ENCODE data around the gene GDPD5. TPM values are rescaled to one million over a fixed set of nuclear protein-coding genes. Genes with fewer than 3 reads are reported as not detected.

GDPD5 gene
- total and polyA plus RNA-seq, 10 of the 15 experiments (the other 5 are each of a cell fraction or from before 2014, with no cell fraction given): 0.10 to 30.0 (median 6.7) TPM

DNA sequence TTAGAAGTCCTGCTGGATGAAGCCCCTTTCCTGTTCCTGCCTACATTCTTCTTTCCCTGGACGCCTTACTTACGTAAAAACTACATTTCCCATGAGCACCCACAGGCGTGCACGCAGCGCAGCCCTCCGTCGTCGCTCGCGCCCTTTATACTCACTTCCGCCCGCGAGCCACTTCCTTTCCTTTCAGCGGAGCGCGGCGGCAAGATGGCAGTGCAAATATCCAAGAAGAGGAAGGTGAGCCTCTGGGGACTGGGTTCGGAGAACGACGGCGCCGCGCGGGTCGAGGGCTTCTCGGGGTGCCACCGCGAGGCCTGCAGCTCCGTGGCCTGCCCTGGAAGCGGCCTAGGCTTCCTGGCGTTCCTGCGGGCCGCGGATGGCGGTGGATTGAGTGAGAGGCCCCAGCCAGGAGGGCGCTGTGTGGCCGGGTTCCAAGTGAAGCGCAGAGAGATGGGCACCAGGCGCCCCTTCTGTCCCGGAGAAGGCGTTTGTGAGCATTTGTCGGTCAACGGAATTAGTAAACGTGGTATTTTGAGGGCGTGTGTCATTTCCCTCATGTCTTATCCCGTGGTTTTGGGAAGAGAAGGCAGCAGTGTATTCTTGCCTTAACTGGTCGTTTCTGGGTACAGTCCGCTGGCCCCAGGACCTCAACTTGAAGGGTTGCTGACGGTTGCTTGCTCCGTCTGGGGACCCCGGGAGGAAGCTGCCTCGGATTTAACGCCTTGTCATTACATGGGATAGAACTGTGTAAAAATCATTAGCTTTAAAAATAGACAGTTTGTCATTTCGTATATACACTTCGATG is 126.2 kb downstream of the GDPD5 start, which contains the start of gene RPS3 (continued):
- TF ChIP-seq, protein P1, sequence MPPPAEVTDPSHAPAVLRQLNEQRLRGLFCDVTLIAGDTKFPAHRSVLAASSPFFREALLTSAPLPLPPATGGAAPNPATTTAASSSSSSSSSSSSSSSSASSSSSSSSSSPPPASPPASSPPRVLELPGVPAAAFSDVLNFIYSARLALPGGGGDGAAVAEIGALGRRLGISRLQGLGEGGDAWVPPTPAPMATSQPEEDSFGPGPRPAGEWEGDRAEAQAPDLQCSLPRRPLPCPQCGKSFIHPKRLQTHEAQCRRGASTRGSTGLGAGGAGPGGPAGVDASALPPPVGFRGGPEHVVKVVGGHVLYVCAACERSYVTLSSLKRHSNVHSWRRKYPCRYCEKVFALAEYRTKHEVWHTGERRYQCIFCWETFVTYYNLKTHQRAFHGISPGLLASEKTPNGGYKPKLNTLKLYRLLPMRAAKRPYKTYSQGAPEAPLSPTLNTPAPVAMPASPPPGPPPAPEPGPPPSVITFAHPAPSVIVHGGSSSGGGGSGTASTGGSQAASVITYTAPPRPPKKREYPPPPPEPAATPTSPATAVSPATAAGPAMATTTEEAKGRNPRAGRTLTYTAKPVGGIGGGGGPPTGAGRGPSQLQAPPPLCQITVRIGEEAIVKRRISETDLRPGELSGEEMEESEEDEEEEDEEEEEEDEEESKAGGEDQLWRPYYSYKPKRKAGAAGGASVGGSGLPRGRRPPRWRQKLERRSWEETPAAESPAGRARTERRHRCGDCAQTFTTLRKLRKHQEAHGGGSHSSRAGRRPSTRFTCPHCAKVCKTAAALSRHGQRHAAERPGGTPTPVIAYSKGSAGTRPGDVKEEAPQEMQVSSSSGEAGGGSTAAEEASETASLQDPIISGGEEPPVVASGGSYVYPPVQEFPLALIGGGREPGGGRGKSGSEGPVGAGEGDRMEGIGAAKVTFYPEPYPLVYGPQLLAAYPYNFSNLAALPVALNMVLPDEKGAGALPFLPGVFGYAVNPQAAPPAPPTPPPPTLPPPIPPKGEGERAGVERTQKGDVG (CRISPR knock-in tag; IDR thresholded peaks at IDR 0.05): no peak
- TF ChIP-seq BCL11A (IDR thresholded peaks at IDR 0.05; ENCODE audit: low read depth, low read length) (0 out of 2 replicates have a peak, but pooled peaks have one; percentile 19), PAX5 (IDR thresholded peaks at IDR 0.05; ENCODE audit: borderline replicate concordance, low read depth, low read length) (peak; percentile 8; the same call in 1 of the 2 replicates), HDAC6 (IDR thresholded peaks at IDR 0.05; ENCODE audit: unreplicated experiment) (peak; percentile 85), IKZF1 (conservative IDR thresholded peaks at IDR 0.05) (peak; percentile 92), NBN (IDR thresholded peaks at IDR 0.05) (peak; percentile 89), GABPA (IDR thresholded peaks at IDR 0.05; ENCODE audit: low read depth) (peak; percentile 91), CBX5 (IDR thresholded peaks at IDR 0.05; ENCODE audit: low read depth) (no peak), SMARCA5 (IDR thresholded peaks at IDR 0.05) (peak; percentile 93), TCF12 (IDR thresholded peaks at IDR 0.05; ENCODE audit: low read depth, low read length) (peak; percentile 67; the same call in 1 of the 2 replicates), EP300 (IDR thresholded peaks at IDR 0.05; ENCODE audit: borderline replicate concordance in 1 of 2, control insufficient read depth in 1 of 2, low read depth in 2 of 2, low read length in 2 of 2) (peak in 1 of 2 experiments; percentile 54; a peak in 1 of 4 replicates), WRNIP1 (IDR thresholded peaks at IDR 0.05; ENCODE audit: borderline replicate concordance, low read depth, low read length) (no peak), GATAD2B (conservative IDR thresholded peaks at IDR 0.05; ENCODE audit: low read depth) (peak; percentile 90), ZNF207 (IDR thresholded peaks at IDR 0.05; ENCODE audit: borderline replicate concordance) (peak; percentile 84), TCF7 (IDR thresholded peaks at IDR 0.05; ENCODE audit: borderline replicate concordance) (0 out of 2 replicates have a peak, but pooled peaks have one; percentile 25), RUNX3 (IDR thresholded peaks at IDR 0.05; ENCODE audit: low read length) (peak; percentile 64), BHLHE40 (IDR thresholded peaks at IDR 0.05; ENCODE audit: borderline replicate concordance in 1 of 2, low read depth in 2 of 2, low read length in 1 of 2) (peak; percentile 73 to 81; a peak in 3 of 4 replicates), STAT1 (conservative IDR thresholded peaks at IDR 0.05) (peak; percentile 97)
- TF ChIP-seq, protein P2, sequence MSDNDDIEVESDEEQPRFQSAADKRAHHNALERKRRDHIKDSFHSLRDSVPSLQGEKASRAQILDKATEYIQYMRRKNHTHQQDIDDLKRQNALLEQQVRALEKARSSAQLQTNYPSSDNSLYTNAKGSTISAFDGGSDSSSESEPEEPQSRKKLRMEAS (IDR thresholded peaks at IDR 0.05; ENCODE audit: low read depth, low read length): peak; percentile 87; the same call in 1 of the 2 replicates
- TF ChIP-seq, protein P3, sequence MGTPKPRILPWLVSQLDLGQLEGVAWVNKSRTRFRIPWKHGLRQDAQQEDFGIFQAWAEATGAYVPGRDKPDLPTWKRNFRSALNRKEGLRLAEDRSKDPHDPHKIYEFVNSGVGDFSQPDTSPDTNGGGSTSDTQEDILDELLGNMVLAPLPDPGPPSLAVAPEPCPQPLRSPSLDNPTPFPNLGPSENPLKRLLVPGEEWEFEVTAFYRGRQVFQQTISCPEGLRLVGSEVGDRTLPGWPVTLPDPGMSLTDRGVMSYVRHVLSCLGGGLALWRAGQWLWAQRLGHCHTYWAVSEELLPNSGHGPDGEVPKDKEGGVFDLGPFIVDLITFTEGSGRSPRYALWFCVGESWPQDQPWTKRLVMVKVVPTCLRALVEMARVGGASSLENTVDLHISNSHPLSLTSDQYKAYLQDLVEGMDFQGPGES (IDR thresholded peaks at IDR 0.05): peak; percentile 56; the same call in 1 of the 2 replicates
- TF ChIP-seq, protein P4, sequence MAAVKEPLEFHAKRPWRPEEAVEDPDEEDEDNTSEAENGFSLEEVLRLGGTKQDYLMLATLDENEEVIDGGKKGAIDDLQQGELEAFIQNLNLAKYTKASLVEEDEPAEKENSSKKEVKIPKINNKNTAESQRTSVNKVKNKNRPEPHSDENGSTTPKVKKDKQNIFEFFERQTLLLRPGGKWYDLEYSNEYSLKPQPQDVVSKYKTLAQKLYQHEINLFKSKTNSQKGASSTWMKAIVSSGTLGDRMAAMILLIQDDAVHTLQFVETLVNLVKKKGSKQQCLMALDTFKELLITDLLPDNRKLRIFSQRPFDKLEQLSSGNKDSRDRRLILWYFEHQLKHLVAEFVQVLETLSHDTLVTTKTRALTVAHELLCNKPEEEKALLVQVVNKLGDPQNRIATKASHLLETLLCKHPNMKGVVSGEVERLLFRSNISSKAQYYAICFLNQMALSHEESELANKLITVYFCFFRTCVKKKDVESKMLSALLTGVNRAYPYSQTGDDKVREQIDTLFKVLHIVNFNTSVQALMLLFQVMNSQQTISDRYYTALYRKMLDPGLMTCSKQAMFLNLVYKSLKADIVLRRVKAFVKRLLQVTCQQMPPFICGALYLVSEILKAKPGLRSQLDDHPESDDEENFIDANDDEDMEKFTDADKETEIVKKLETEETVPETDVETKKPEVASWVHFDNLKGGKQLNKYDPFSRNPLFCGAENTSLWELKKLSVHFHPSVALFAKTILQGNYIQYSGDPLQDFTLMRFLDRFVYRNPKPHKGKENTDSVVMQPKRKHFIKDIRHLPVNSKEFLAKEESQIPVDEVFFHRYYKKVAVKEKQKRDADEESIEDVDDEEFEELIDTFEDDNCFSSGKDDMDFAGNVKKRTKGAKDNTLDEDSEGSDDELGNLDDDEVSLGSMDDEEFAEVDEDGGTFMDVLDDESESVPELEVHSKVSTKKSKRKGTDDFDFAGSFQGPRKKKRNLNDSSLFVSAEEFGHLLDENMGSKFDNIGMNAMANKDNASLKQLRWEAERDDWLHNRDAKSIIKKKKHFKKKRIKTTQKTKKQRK (IDR thresholded peaks at IDR 0.05; ENCODE audit: low read depth, low read length): no peak
